Activated CD4-positive, alpha-beta memory T cell treated with anti-CD3 and anti-CD28 coated beads for 36 hours (primary cell): Measurements from ENCODE around the gene ACTR2. TPM values are rescaled to one million over a fixed set of nuclear protein-coding genes. Genes with fewer than 3 reads are reported as not detected.
A peak's percentile ranks its signal among the peaks of the same experiment; 100 is the strongest.
"Not testable (repeated sequence)": the region's sequence is repeated elsewhere in the genome, so short reads cannot be mapped to it uniquely, and the experiment has no call there.

Source experiments
- CTCF ChIA-PET: fragments of 350-600 bp; sonication (Branson Sonifier 250); formaldehyde crosslinking; loops from one replicate; lab custom pipeline; 2021; ENCODE audit warnings: antibody characterized with exemption, inconsistent platforms; lab: Charles Lee
- POLR2A ChIA-PET: fragments of 350-600 bp; sonication (Branson Sonifier 250); formaldehyde crosslinking; loops from one replicate; lab custom pipeline; 2021; ENCODE audit warnings: antibody characterized with exemption; lab: Charles Lee
- DNase-seq: peaks from one replicate; pipeline ENCODE4 v3.0.0-alpha.2; 2020
- H3K27ac Mint-ChIP-seq: one replicate; pipeline ENCODE4 v1.8.0; 2021; ENCODE audit warnings: mixed read lengths
- H3K27me3 Mint-ChIP-seq: one replicate; pipeline ENCODE4 v1.8.0; 2021; ENCODE audit warnings: mixed read lengths
- H3K36me3 Mint-ChIP-seq: one replicate; pipeline ENCODE4 v1.8.0; 2021; ENCODE audit warnings: mixed read lengths
- H3K4me1 Mint-ChIP-seq: one replicate; pipeline ENCODE4 v1.8.0; 2021; ENCODE audit warnings: low read depth, mixed read lengths
- H3K4me3 Mint-ChIP-seq: one replicate; pipeline ENCODE4 v1.8.0; 2021; ENCODE audit warnings: mild to moderate bottlenecking, mixed read lengths
- H3K9me3 Mint-ChIP-seq: one replicate; pipeline ENCODE4 v1.8.0; 2021; ENCODE audit warnings: mixed read lengths
- intact Hi-C: fragments of 100-400 bp; cut with micrococcal nuclease; formaldehyde crosslinking; loops from one replicate; pipeline ENCODE4 v1.15.1; 2023
- total RNA-seq, 2 experiments: library from RNA; stranded (reverse); gene quantifications; one replicate each; pipeline ENCODE4 v1.2.3, GENCODE V29; 2021

Gene ACTR2
- total RNA-seq, 2 experiments from 2014 or later, result 401 to 406 TPM

GRCh38 chr2:65231121-65231520 lies 3.5 kb downstream of the ACTR2 start:
- no peak for DNase-seq
- Mint-ChIP-seq H3K27me3 (no peaks in the 10 kb centered on the region), H3K4me3 (no peak overlapping the region), H3K9me3 (no peaks in the 10 kb centered on the region), H3K27ac (peak overlapping the region; percentile 94), H3K4me1 (peaks cover 54% of the 10 kb centered on the region), H3K36me3 (peaks cover 23% of the 10 kb centered on the region)
- ChIA-PET POLR2A (no interaction called here), CTCF (interaction anchor here (1.0 to 1.1 kb wide), 2 partner anchors 45 to 175 kb away, joined by 3 read pairs; partner anchors contain the start of gene CEP68)
- intact Hi-C loops, result no loop called here

GRCh38 chr2:65231892-65232477 lies 4.4 kb downstream of the ACTR2 start:
- peak; percentile 44 for DNase-seq
- H3K27ac Mint-ChIP-seq, result peak overlapping the region; percentile 94
- H3K9me3 Mint-ChIP-seq, result no peaks in the 10 kb centered on the region
- CTCF ChIA-PET, result interaction anchor here (1.1 kb wide), 1 partner anchor 176 kb away, joined by 3 read pairs; the partner anchor contains the start of gene CEP68
- intact Hi-C loops, result no loop called here
- POLR2A ChIA-PET, result no interaction called here
- peaks cover 23% of the 10 kb centered on the region for H3K36me3 Mint-ChIP-seq
- H3K4me3 Mint-ChIP-seq, result peak overlapping the region; percentile 57
- peaks cover 50% of the 10 kb centered on the region for H3K4me1 Mint-ChIP-seq
- no peaks in the 10 kb centered on the region for H3K27me3 Mint-ChIP-seq

- Mint-ChIP-seq H3K36me3 (peaks cover 21% of the 10 kb centered on the region), H3K9me3 (no peaks in the 10 kb centered on the region), H3K27me3 (no peaks in the 10 kb centered on the region), H3K4me1 (peaks cover 50% of the 10 kb centered on the region), H3K4me3 (peak overlapping the region; percentile 57), H3K27ac (peak overlapping the region; percentile 94)
- intact Hi-C loops, result no loop called here
- ChIA-PET POLR2A (no interaction called here), CTCF (no interaction called here)
- no peak for DNase-seq
Observed at GRCh38 chr2:65232636-65233035, 5.0 kb downstream of the ACTR2 start.

- H3K36me3 Mint-ChIP-seq, result peaks cover 10% of the 10 kb centered on the region
- POLR2A ChIA-PET, result no interaction called here
- H3K27ac Mint-ChIP-seq, result no peak overlapping the region
- intact Hi-C loops, result no loop called here
- H3K4me3 Mint-ChIP-seq, result no peak overlapping the region
- CTCF ChIA-PET, result no interaction called here
- H3K27me3 Mint-ChIP-seq, result no peaks in the 10 kb centered on the region
- DNase-seq, result no peak
- no peaks in the 10 kb centered on the region for H3K9me3 Mint-ChIP-seq
- peaks cover 31% of the 10 kb centered on the region for H3K4me1 Mint-ChIP-seq
Observed at GRCh38 chr2:65240657-65241056, 13.0 kb downstream of the ACTR2 start.

- intact Hi-C loops, H3K27me3 Mint-ChIP-seq, H3K27ac Mint-ChIP-seq, POLR2A ChIA-PET, DNase-seq, H3K4me3 Mint-ChIP-seq, H3K9me3 Mint-ChIP-seq: not testable (repeated sequence)
- peaks cover 28% of the 10 kb centered on the region for H3K4me1 Mint-ChIP-seq
- H3K36me3 Mint-ChIP-seq, result peaks cover 21% of the 10 kb centered on the region
- CTCF ChIA-PET, result interaction anchor here (1.4 kb wide), 1 partner anchor 21 kb away, joined by 3 read pairs; no protein-coding TSS in a partner anchor
Observed at GRCh38 chr2:65244452-65244851, 16.8 kb downstream of the ACTR2 start.

GRCh38 chr2:65252640-65253039 lies 25.0 kb downstream of the ACTR2 start:
- Mint-ChIP-seq H3K4me3 (no peak overlapping the region), H3K36me3 (peaks cover 30% of the 10 kb centered on the region), H3K9me3 (no peaks in the 10 kb centered on the region), H3K27ac (no peak overlapping the region), H3K27me3 (no peaks in the 10 kb centered on the region), H3K4me1 (peaks cover 14% of the 10 kb centered on the region)
- CTCF ChIA-PET, result no interaction called here
- no peak for DNase-seq
- intact Hi-C loops, result no loop called here
- POLR2A ChIA-PET, result no interaction called here

- ChIA-PET CTCF (interaction anchor here (0.8 to 1.0 kb wide), 3 partner anchors 8 to 318 kb away, joined by 3 to 5 read pairs (median 3); no protein-coding TSS in a partner anchor), POLR2A (no interaction called here)
- H3K4me3 Mint-ChIP-seq, result no peak overlapping the region
- no peak overlapping the region for H3K27ac Mint-ChIP-seq
- peaks cover 26% of the 10 kb centered on the region for H3K36me3 Mint-ChIP-seq
- intact Hi-C loops, result no loop called here
- H3K9me3 Mint-ChIP-seq, result no peaks in the 10 kb centered on the region
- DNase-seq, result no peak
- H3K4me1 Mint-ChIP-seq, result peaks cover 12% of the 10 kb centered on the region
- H3K27me3 Mint-ChIP-seq, result no peaks in the 10 kb centered on the region
Observed at GRCh38 chr2:65255356-65255755, 27.7 kb downstream of the ACTR2 start.

GRCh38 chr2:65256054-65256453 lies 28.4 kb downstream of the ACTR2 start:
- Mint-ChIP-seq H3K36me3 (peaks cover 26% of the 10 kb centered on the region), H3K4me3 (no peak overlapping the region)

GRCh38 chr2:65257866-65258265 lies 30.2 kb downstream of the ACTR2 start:
- H3K27me3 Mint-ChIP-seq, H3K4me1 Mint-ChIP-seq, H3K4me3 Mint-ChIP-seq, CTCF ChIA-PET, POLR2A ChIA-PET, intact Hi-C loops, DNase-seq, H3K9me3 Mint-ChIP-seq: not testable (repeated sequence)
- H3K36me3 Mint-ChIP-seq, result peaks cover 26% of the 10 kb centered on the region
- peak overlapping the region; percentile 33 for H3K27ac Mint-ChIP-seq

More at GRCh38 chr2:65256054-65256453, 28.4 kb downstream of the ACTR2 start:
- Mint-ChIP-seq H3K4me1 (peaks cover 12% of the 10 kb centered on the region), H3K27me3 (no peaks in the 10 kb centered on the region), H3K9me3 (no peaks in the 10 kb centered on the region), H3K27ac (no peak overlapping the region)
- CTCF ChIA-PET, result no interaction called here
- POLR2A ChIA-PET, result no interaction called here
- DNase-seq, result no peak
- intact Hi-C loops, result no loop called here

- peaks cover 34% of the 10 kb centered on the region for H3K36me3 Mint-ChIP-seq
- H3K27ac Mint-ChIP-seq, result no peak overlapping the region
- CTCF ChIA-PET, result interaction anchor here (0.7 kb wide), 1 partner anchor 16 kb away, joined by 3 read pairs; no protein-coding TSS in a partner anchor
- POLR2A ChIA-PET, result no interaction called here
- DNase-seq, result no peak
- H3K27me3 Mint-ChIP-seq, result no peaks in the 10 kb centered on the region
- no peaks in the 10 kb centered on the region for H3K9me3 Mint-ChIP-seq
- intact Hi-C loops, result no loop called here
- peaks cover 18% of the 10 kb centered on the region for H3K4me1 Mint-ChIP-seq
- no peak overlapping the region for H3K4me3 Mint-ChIP-seq
Observed at GRCh38 chr2:65261676-65262075, 34.0 kb downstream of the ACTR2 start.

GRCh38 chr2:65263262-65263661 lies 35.6 kb downstream of the ACTR2 start:
- peaks cover 12% of the 10 kb centered on the region for H3K4me1 Mint-ChIP-seq
- CTCF ChIA-PET, result interaction anchor here (0.7 to 1.6 kb wide), 5 partner anchors 8 to 311 kb away, joined by 3 to 5 read pairs (median 3); no protein-coding TSS in a partner anchor
- no peak overlapping the region for H3K27ac Mint-ChIP-seq
- H3K9me3 Mint-ChIP-seq, result no peaks in the 10 kb centered on the region
- H3K36me3 Mint-ChIP-seq, result peaks cover 30% of the 10 kb centered on the region
- H3K27me3 Mint-ChIP-seq, result no peaks in the 10 kb centered on the region
- no peak overlapping the region for H3K4me3 Mint-ChIP-seq
- intact Hi-C loops, result no loop called here
- no peak for DNase-seq
- POLR2A ChIA-PET, result no interaction called here

- no peak for DNase-seq
- intact Hi-C loops, result no loop called here
- H3K9me3 Mint-ChIP-seq, result no peaks in the 10 kb centered on the region
- H3K4me3 Mint-ChIP-seq, result no peak overlapping the region
- H3K27ac Mint-ChIP-seq, result no peak overlapping the region
- H3K36me3 Mint-ChIP-seq, result peaks cover 36% of the 10 kb centered on the region
- ChIA-PET POLR2A (interaction anchor here (0.6 to 0.7 kb wide), 2 partner anchors 12 to 208 kb away, joined by 3 read pairs; partner anchors contain the start of gene CEP68), CTCF (interaction anchor here (0.7 to 1.6 kb wide), 5 partner anchors 9 to 310 kb away, joined by 3 to 5 read pairs (median 3); no protein-coding TSS in a partner anchor)
- H3K4me1 Mint-ChIP-seq, result peaks cover 12% of the 10 kb centered on the region
- no peaks in the 10 kb centered on the region for H3K27me3 Mint-ChIP-seq
Observed at GRCh38 chr2:65263986-65264385, 36.4 kb downstream of the ACTR2 start.
